ENCODE measurements around the gene GUF1.
A peak's percentile ranks its signal among the peaks of the same experiment; 100 is the strongest.

GUF1 gene

GRCh38 chr4:44660396-44660795 lies 17.8 kb upstream of the GUF1 start:
- no peak overlapping the region for H2BK120ac ChIP-seq (ENCODE audit: low read depth, low read length)
- no peaks in the 10 kb centered on the region for H3K27me3 ChIP-seq (ENCODE audit: control insufficient read depth in 1 of 2, insufficient read depth in 1 of 2, low read length in 2 of 2)
- no peak overlapping the region for H3K18ac ChIP-seq (ENCODE audit: low read depth in 1 of 2, low read length in 2 of 2)
- H3K79me1 ChIP-seq (replicated peaks; ENCODE audit: low read length, poor library complexity, severe bottlenecking) = no peaks in the 10 kb centered on the region
- H3K14ac ChIP-seq (ENCODE audit: low read length in 2 of 2) = no peak overlapping the region
- H2AK5ac ChIP-seq (ENCODE audit: low read length, severe bottlenecking) = no peak overlapping the region
- no peak overlapping the region for H2BK5ac ChIP-seq (ENCODE audit: low read depth, low read length, poor library complexity, severe bottlenecking)
- no peak overlapping the region for H2BK15ac ChIP-seq (ENCODE audit: low read depth, poor library complexity, severe bottlenecking)
- H2BK12ac ChIP-seq (ENCODE audit: low read length in 2 of 2) = no peak overlapping the region
- no peak overlapping the region for H3K23ac ChIP-seq (ENCODE audit: low read length in 2 of 2)
- no peak overlapping the region for H3K27ac ChIP-seq (ENCODE audit: low read length, poor library complexity, severe bottlenecking)
- no peak overlapping the region for H3K9ac ChIP-seq (ENCODE audit: low read length)
- H2AFZ ChIP-seq (ENCODE audit: low read depth, low read length) = no peak overlapping the region
- no peak overlapping the region for H3K4me2 ChIP-seq (ENCODE audit: low read length, poor library complexity, severe bottlenecking)
- H4K8ac ChIP-seq (ENCODE audit: low read length) = no peak overlapping the region
- 53% methylated on average over 3 of the region's 3 CpGs for WGBS
- no peak overlapping the region for H3K4me3 ChIP-seq (ENCODE audit: insufficient read depth in 1 of 2, low read depth in 1 of 2, low read length in 2 of 2)
- H4K91ac ChIP-seq (ENCODE audit: low read length) = no peak overlapping the region
- H3K36me3 ChIP-seq (ENCODE audit: control insufficient read depth in 1 of 2, insufficient read depth in 2 of 2, low read depth in 1 of 2, low read length in 2 of 2) = no peaks in the 10 kb centered on the region
- no peaks in the 10 kb centered on the region for H3K9me3 ChIP-seq (ENCODE audit: control insufficient read depth, low read length)
- H3K4ac ChIP-seq (ENCODE audit: low read depth in 1 of 2, low read length in 2 of 2) = no peak overlapping the region
- no peak for DNase-seq
- H3K4me1 ChIP-seq (ENCODE audit: control insufficient read depth, insufficient read depth, low read depth, low read length) = no peaks in the 10 kb centered on the region

- Histone ChIP-seq H3K18ac (ENCODE audit: low read depth in 1 of 2, low read length in 2 of 2) (no peak overlapping the region), H2BK12ac (ENCODE audit: low read length in 2 of 2) (no peak overlapping the region), H3K4me2 (ENCODE audit: low read length, poor library complexity, severe bottlenecking) (no peak overlapping the region), H4K8ac (ENCODE audit: low read length) (no peak overlapping the region), H2BK5ac (ENCODE audit: low read depth, low read length, poor library complexity, severe bottlenecking) (no peak overlapping the region), H3K9ac (ENCODE audit: low read length) (no peak overlapping the region), H3K23ac (ENCODE audit: low read length in 2 of 2) (no peak overlapping the region), H2AK5ac (ENCODE audit: low read length, severe bottlenecking) (no peak overlapping the region), H3K27me3 (ENCODE audit: control insufficient read depth in 1 of 2, insufficient read depth in 1 of 2, low read length in 2 of 2) (no peaks in the 10 kb centered on the region), H3K79me1 (replicated peaks; ENCODE audit: low read length, poor library complexity, severe bottlenecking) (no peaks in the 10 kb centered on the region), H2AFZ (ENCODE audit: low read depth, low read length) (no peak overlapping the region), H3K27ac (ENCODE audit: low read length, poor library complexity, severe bottlenecking) (no peak overlapping the region), H3K14ac (ENCODE audit: low read length in 2 of 2) (no peak overlapping the region), H3K4ac (ENCODE audit: low read depth in 1 of 2, low read length in 2 of 2) (no peak overlapping the region), H3K36me3 (ENCODE audit: control insufficient read depth in 1 of 2, insufficient read depth in 2 of 2, low read depth in 1 of 2, low read length in 2 of 2) (no peaks in the 10 kb centered on the region), H3K4me1 (ENCODE audit: control insufficient read depth, insufficient read depth, low read depth, low read length) (no peaks in the 10 kb centered on the region), H3K9me3 (ENCODE audit: control insufficient read depth, low read length) (no peaks in the 10 kb centered on the region), H4K91ac (ENCODE audit: low read length) (no peak overlapping the region), H3K4me3 (ENCODE audit: insufficient read depth in 1 of 2, low read depth in 1 of 2, low read length in 2 of 2) (no peak overlapping the region), H2BK15ac (ENCODE audit: low read depth, poor library complexity, severe bottlenecking) (no peak overlapping the region), H2BK120ac (ENCODE audit: low read depth, low read length) (no peak overlapping the region)
- DNase-seq = no peak
- no CpG with 5 or more reads among the region's 1 CpG for WGBS
Measured at GRCh38 chr4:44661940-44662622, 16.1 kb upstream of the GUF1 start.

GRCh38 chr4:44662623-44663005 lies 15.6 kb upstream of the GUF1 start:
- no peak overlapping the region for H2AK5ac ChIP-seq (ENCODE audit: low read length, severe bottlenecking)
- no peak overlapping the region for H3K4ac ChIP-seq (ENCODE audit: low read depth in 1 of 2, low read length in 2 of 2)
- H3K9ac ChIP-seq (ENCODE audit: low read length) = no peak overlapping the region
- H3K9me3 ChIP-seq (ENCODE audit: control insufficient read depth, low read length) = no peaks in the 10 kb centered on the region
- H2BK12ac ChIP-seq (ENCODE audit: low read length in 2 of 2) = no peak overlapping the region
- H2AFZ ChIP-seq (ENCODE audit: low read depth, low read length) = no peak overlapping the region
- no peak overlapping the region for H3K4me2 ChIP-seq (ENCODE audit: low read length, poor library complexity, severe bottlenecking)
- H3K79me1 ChIP-seq (replicated peaks; ENCODE audit: low read length, poor library complexity, severe bottlenecking) = no peaks in the 10 kb centered on the region
- no peak overlapping the region for H4K91ac ChIP-seq (ENCODE audit: low read length)
- no peak for DNase-seq
- H2BK5ac ChIP-seq (ENCODE audit: low read depth, low read length, poor library complexity, severe bottlenecking) = no peak overlapping the region
- H3K36me3 ChIP-seq (ENCODE audit: control insufficient read depth in 1 of 2, insufficient read depth in 2 of 2, low read depth in 1 of 2, low read length in 2 of 2) = no peaks in the 10 kb centered on the region
- 73% methylated on average over 2 of the region's 2 CpGs for WGBS
- H3K23ac ChIP-seq (ENCODE audit: low read length in 2 of 2) = no peak overlapping the region
- no peak overlapping the region for H3K4me3 ChIP-seq (ENCODE audit: insufficient read depth in 1 of 2, low read depth in 1 of 2, low read length in 2 of 2)
- no peak overlapping the region for H4K8ac ChIP-seq (ENCODE audit: low read length)
- no peak overlapping the region for H2BK15ac ChIP-seq (ENCODE audit: low read depth, poor library complexity, severe bottlenecking)
- no peak overlapping the region for H2BK120ac ChIP-seq (ENCODE audit: low read depth, low read length)
- H3K14ac ChIP-seq (ENCODE audit: low read length in 2 of 2) = no peak overlapping the region
- H3K4me1 ChIP-seq (ENCODE audit: control insufficient read depth, insufficient read depth, low read depth, low read length) = no peaks in the 10 kb centered on the region
- H3K27me3 ChIP-seq (ENCODE audit: control insufficient read depth in 1 of 2, insufficient read depth in 1 of 2, low read length in 2 of 2) = no peaks in the 10 kb centered on the region
- H3K18ac ChIP-seq (ENCODE audit: low read depth in 1 of 2, low read length in 2 of 2) = no peak overlapping the region
- H3K27ac ChIP-seq (ENCODE audit: low read length, poor library complexity, severe bottlenecking) = no peak overlapping the region

- 91% methylated on average over 18 of the region's 20 CpGs for WGBS
- no peak overlapping the region for H2AFZ ChIP-seq (ENCODE audit: low read depth, low read length)
Measured at GRCh38 chr4:44663539-44664263, 14.5 kb upstream of the GUF1 start.

More at GRCh38 chr4:44663539-44664263, 14.5 kb upstream of the GUF1 start:
- Histone ChIP-seq H3K9ac (ENCODE audit: low read length) (no peak overlapping the region), H2BK15ac (ENCODE audit: low read depth, poor library complexity, severe bottlenecking) (no peak overlapping the region), H3K18ac (ENCODE audit: low read depth in 1 of 2, low read length in 2 of 2) (no peak overlapping the region), H3K4ac (ENCODE audit: low read depth in 1 of 2, low read length in 2 of 2) (no peak overlapping the region), H3K27ac (ENCODE audit: low read length, poor library complexity, severe bottlenecking) (no peak overlapping the region), H4K8ac (ENCODE audit: low read length) (no peak overlapping the region), H2BK5ac (ENCODE audit: low read depth, low read length, poor library complexity, severe bottlenecking) (no peak overlapping the region), H3K4me1 (ENCODE audit: control insufficient read depth, insufficient read depth, low read depth, low read length) (no peaks in the 10 kb centered on the region), H4K91ac (ENCODE audit: low read length) (no peak overlapping the region), H3K27me3 (ENCODE audit: control insufficient read depth in 1 of 2, insufficient read depth in 1 of 2, low read length in 2 of 2) (no peaks in the 10 kb centered on the region), H3K4me2 (ENCODE audit: low read length, poor library complexity, severe bottlenecking) (no peak overlapping the region), H2BK12ac (ENCODE audit: low read length in 2 of 2) (no peak overlapping the region), H2BK120ac (ENCODE audit: low read depth, low read length) (no peak overlapping the region), H3K4me3 (ENCODE audit: insufficient read depth in 1 of 2, low read depth in 1 of 2, low read length in 2 of 2) (no peak overlapping the region), H3K79me1 (replicated peaks; ENCODE audit: low read length, poor library complexity, severe bottlenecking) (no peaks in the 10 kb centered on the region), H3K9me3 (ENCODE audit: control insufficient read depth, low read length) (no peaks in the 10 kb centered on the region), H3K23ac (ENCODE audit: low read length in 2 of 2) (peak overlapping the region in 1 of 2 experiments; percentile 86), H2AK5ac (ENCODE audit: low read length, severe bottlenecking) (no peak overlapping the region), H3K36me3 (ENCODE audit: control insufficient read depth in 1 of 2, insufficient read depth in 2 of 2, low read depth in 1 of 2, low read length in 2 of 2) (no peaks in the 10 kb centered on the region), H3K14ac (ENCODE audit: low read length in 2 of 2) (peak overlapping the region in 1 of 2 experiments; percentile 1)
- no peak for DNase-seq
